HEK293 (cell line): ENCODE data around the gene A1CF.

Source experiments
- CTCF ChIA-PET: fragments of 350-600 bp; formaldehyde crosslinking; extraction: SDS; loops from one replicate; lab custom pipeline; 2021; ENCODE audit warnings: antibody characterized with exemption; lab: Yijun Ruan, JAX
- POLR2A ChIA-PET: fragments of 300-600 bp; formaldehyde crosslinking; extraction: SDS; loops from one replicate; lab custom pipeline; 2020; ENCODE audit warnings: antibody characterized with exemption, inconsistent platforms; lab: Yijun Ruan, JAX
- H3K27ac ChIP-seq: fragments of 200-500 bp; sonication (Bioruptor generic); 2 replicates; pipeline ENCODE4 v1.5.1; 2014; ENCODE audit warnings: low read depth, low read length, control low read depth, inconsistent platforms; ENCODE audit errors: extremely low read depth
- H3K36me3 ChIP-seq, 2 experiments: fragments of 200-500 bp in 1 of 2; sonication (Bioruptor generic) in 1 of 2; 1 replicate in 1 of 2; 2 replicates in 1 of 2; pipeline ENCODE4 v1.5.1; 2014 to 2017; ENCODE audit warnings: inconsistent platforms in 2 of 2, low read length in 2 of 2; ENCODE audit not compliant: control insufficient read depth in 2 of 2, insufficient read depth in 1 of 2
- H3K4me1 ChIP-seq: fragments of 200-500 bp; sonication (Bioruptor generic); 2 replicates; pipeline ENCODE4 v1.5.1; 2014; ENCODE audit warnings: mild to moderate bottlenecking, low read length, inconsistent platforms; ENCODE audit not compliant: control insufficient read depth, insufficient read depth
- H3K4me3 ChIP-seq: 2 replicates; pipeline ENCODE4 v1.5.1; 2011; ENCODE audit warnings: low read depth, mild to moderate bottlenecking, control low read depth, low read length, moderate library complexity
- H3K9me3 ChIP-seq: fragments of 200-500 bp; sonication (Bioruptor generic); 2 replicates; pipeline ENCODE4 v1.5.1; 2014; ENCODE audit warnings: low read depth, low read length, inconsistent platforms; ENCODE audit not compliant: control insufficient read depth, insufficient read depth
- MEIS1 ChIP-seq: sonication (generic); formaldehyde crosslinking; IDR thresholded peaks from 2 replicates; pipeline ENCODE4 v1.8.1; 2022; ENCODE audit warnings: missing genetic modification reagents, mild to moderate bottlenecking, borderline replicate concordance
- SCRT2 ChIP-seq: fragments of 450-650 bp; formaldehyde crosslinking; IDR thresholded peaks from 2 replicates; pipeline ENCODE4 v1.5.1; 2016; ENCODE audit warnings: missing biosample characterization, missing genetic modification characterization
- TRIM28 ChIP-seq: IDR thresholded peaks from 2 replicates; pipeline ENCODE4 v1.6.1; 2011; ENCODE audit warnings: low read length, control low read depth, borderline replicate concordance
- ZBTB21 ChIP-seq: fragments of 450-650 bp; formaldehyde crosslinking; IDR thresholded peaks from 2 replicates; pipeline ENCODE4 v1.5.1; 2017; ENCODE audit warnings: missing biosample characterization, missing genetic modification characterization
- ZFP3 ChIP-seq: fragments of 450-650 bp; formaldehyde crosslinking; IDR thresholded peaks from 2 replicates; pipeline ENCODE4 v1.5.1; 2016; ENCODE audit warnings: low read depth, missing biosample characterization, missing genetic modification characterization
- ZIC2 ChIP-seq: fragments of 450-650 bp; formaldehyde crosslinking; IDR thresholded peaks from 2 replicates; pipeline ENCODE4 v1.5.1; 2016; ENCODE audit warnings: missing biosample characterization, missing genetic modification characterization
- ZNF132 ChIP-seq: fragments of 450-650 bp; formaldehyde crosslinking; IDR thresholded peaks from 2 replicates; pipeline ENCODE4 v1.5.1; 2017; ENCODE audit warnings: missing biosample characterization, missing genetic modification characterization, borderline replicate concordance
- ZNF133 ChIP-seq: fragments of 450-650 bp; formaldehyde crosslinking; IDR thresholded peaks from 2 replicates; pipeline ENCODE4 v1.5.1; 2016; ENCODE audit warnings: missing biosample characterization, missing genetic modification characterization
- ZNF19 ChIP-seq: fragments of 450-650 bp; formaldehyde crosslinking; IDR thresholded peaks from 2 replicates; pipeline ENCODE4; 2016; ENCODE audit warnings: missing biosample characterization, missing genetic modification characterization, low read depth
- ZNF239 ChIP-seq: fragments of 450-650 bp; formaldehyde crosslinking; IDR thresholded peaks from 2 replicates; pipeline ENCODE4 v1.5.1; 2016; ENCODE audit warnings: missing biosample characterization, missing genetic modification characterization
- ZNF350 ChIP-seq: fragments of 450-650 bp; formaldehyde crosslinking; IDR thresholded peaks from 2 replicates; pipeline ENCODE4 v1.5.0; 2017; ENCODE audit warnings: missing biosample characterization, mild to moderate bottlenecking, missing genetic modification characterization
- ZNF394 ChIP-seq: fragments of 450-650 bp; formaldehyde crosslinking; IDR thresholded peaks from 2 replicates; pipeline ENCODE4 v1.5.1; 2016; ENCODE audit warnings: missing biosample characterization, missing genetic modification characterization, mild to moderate bottlenecking, moderate library complexity, borderline replicate concordance
- ZNF426 ChIP-seq: fragments of 450-650 bp; formaldehyde crosslinking; IDR thresholded peaks from 2 replicates; pipeline ENCODE4 v1.5.1; 2017; ENCODE audit warnings: missing biosample characterization, missing genetic modification characterization, mild to moderate bottlenecking, inconsistent platforms, moderate library complexity
- ZNF48 ChIP-seq: fragments of 450-650 bp; formaldehyde crosslinking; IDR thresholded peaks from 2 replicates; pipeline ENCODE4 v1.5.1; 2016; ENCODE audit warnings: missing biosample characterization, missing genetic modification characterization
- ZNF571 ChIP-seq: fragments of 450-650 bp; formaldehyde crosslinking; IDR thresholded peaks from 2 replicates; pipeline ENCODE4 v1.5.0; 2017; ENCODE audit warnings: missing biosample characterization, missing genetic modification characterization
- ZNF600 ChIP-seq: fragments of 450-650 bp; formaldehyde crosslinking; IDR thresholded peaks from 2 replicates; pipeline ENCODE4 v1.5.1; 2016; ENCODE audit warnings: missing biosample characterization, missing genetic modification characterization
- ZNF621 ChIP-seq: fragments of 450-650 bp; formaldehyde crosslinking; IDR thresholded peaks from 2 replicates; pipeline ENCODE4 v1.5.1; 2017; ENCODE audit warnings: missing biosample characterization, missing genetic modification characterization
- ZNF623 ChIP-seq: fragments of 450-650 bp; formaldehyde crosslinking; IDR thresholded peaks from 2 replicates; pipeline ENCODE4 v1.5.1; 2016; ENCODE audit warnings: missing biosample characterization, missing genetic modification characterization
- ZNF664 ChIP-seq: fragments of 450-650 bp; formaldehyde crosslinking; IDR thresholded peaks from 2 replicates; pipeline ENCODE4 v1.5.1; 2016; ENCODE audit warnings: missing biosample characterization, missing genetic modification characterization
- ZNF837 ChIP-seq: fragments of 450-650 bp; formaldehyde crosslinking; IDR thresholded peaks from 2 replicates; pipeline ENCODE4 v1.5.1; 2016; ENCODE audit warnings: missing biosample characterization, missing genetic modification characterization
- TF ChIP-seq, protein P1 (sequence below): fragments of 450-650 bp; formaldehyde crosslinking; IDR thresholded peaks from 2 replicates; pipeline ENCODE4 v1.5.1; 2016; ENCODE audit warnings: missing biosample characterization, missing genetic modification characterization
- TF ChIP-seq, protein P2 (sequence below): fragments of 450-650 bp; formaldehyde crosslinking; IDR thresholded peaks from 2 replicates; pipeline ENCODE4 v1.5.1; 2016; ENCODE audit warnings: missing biosample characterization, missing genetic modification characterization
- TF ChIP-seq, protein P3 (sequence below): fragments of 450-650 bp; formaldehyde crosslinking; IDR thresholded peaks from 2 replicates; pipeline ENCODE4 v1.5.1; 2017; ENCODE audit warnings: missing biosample characterization, missing genetic modification characterization

The A1CF gene, protein sequence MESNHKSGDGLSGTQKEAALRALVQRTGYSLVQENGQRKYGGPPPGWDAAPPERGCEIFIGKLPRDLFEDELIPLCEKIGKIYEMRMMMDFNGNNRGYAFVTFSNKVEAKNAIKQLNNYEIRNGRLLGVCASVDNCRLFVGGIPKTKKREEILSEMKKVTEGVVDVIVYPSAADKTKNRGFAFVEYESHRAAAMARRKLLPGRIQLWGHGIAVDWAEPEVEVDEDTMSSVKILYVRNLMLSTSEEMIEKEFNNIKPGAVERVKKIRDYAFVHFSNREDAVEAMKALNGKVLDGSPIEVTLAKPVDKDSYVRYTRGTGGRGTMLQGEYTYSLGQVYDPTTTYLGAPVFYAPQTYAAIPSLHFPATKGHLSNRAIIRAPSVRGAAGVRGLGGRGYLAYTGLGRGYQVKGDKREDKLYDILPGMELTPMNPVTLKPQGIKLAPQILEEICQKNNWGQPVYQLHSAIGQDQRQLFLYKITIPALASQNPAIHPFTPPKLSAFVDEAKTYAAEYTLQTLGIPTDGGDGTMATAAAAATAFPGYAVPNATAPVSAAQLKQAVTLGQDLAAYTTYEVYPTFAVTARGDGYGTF

DNA sequence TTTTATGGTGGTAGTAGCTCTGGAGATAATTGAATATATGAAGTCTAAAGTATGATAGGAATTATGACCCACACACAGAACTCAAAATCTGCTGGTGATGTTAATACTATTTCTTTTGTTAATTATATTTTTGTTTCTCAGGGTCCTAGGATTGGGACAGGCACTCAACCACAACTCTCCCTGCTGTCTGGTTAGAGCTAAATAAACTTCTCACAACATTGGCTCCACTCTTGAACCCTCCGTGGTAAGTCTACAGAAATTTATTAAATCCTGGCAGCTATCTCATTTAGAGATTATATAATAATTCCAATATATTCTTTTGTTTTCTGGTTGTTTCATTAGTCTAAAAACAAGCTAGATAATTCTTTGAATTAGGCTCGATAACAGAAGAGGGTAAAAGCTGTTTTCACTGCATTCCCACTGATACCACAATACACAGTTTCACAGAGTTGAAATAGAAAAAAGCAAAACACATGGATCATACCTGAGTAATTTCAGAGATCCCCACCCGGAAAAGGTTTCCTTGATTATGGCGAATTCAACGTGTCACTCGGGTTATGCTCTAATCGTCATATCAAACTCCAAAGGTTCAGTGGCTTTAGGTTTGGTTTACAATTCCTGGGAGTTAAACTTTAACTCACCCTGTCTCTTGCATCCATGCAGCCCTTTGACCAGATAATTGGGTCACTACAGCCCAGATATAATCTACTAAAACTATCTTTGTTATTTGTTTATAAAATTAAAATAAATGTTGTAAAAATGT lies at the start of gene A1CF:
TSS of gene A1CF (minus strand) at position 531 of the 763 bp plus-strand sequence. CDS start 25,687 bp downstream, outside the sequence.
- Histone ChIP-seq H3K27ac (no peak within 1 kb of the TSS), H3K9me3 (no peaks in the 10 kb centered on the region), H3K4me3 (no peak within 1 kb of the TSS), H3K36me3 (no peaks in the 10 kb centered on the region), H3K4me1 (peaks cover 3% of the 10 kb centered on the region; the same call in 1 of the 2 replicates)
- ChIA-PET POLR2A (no interaction called here), CTCF (interaction anchor here (0.7 to 1.0 kb wide), 3 partner anchors 28 to 1488 kb away, joined by 3 read pairs; no protein-coding TSS in a partner anchor)
- TF ChIP-seq, protein P1, sequence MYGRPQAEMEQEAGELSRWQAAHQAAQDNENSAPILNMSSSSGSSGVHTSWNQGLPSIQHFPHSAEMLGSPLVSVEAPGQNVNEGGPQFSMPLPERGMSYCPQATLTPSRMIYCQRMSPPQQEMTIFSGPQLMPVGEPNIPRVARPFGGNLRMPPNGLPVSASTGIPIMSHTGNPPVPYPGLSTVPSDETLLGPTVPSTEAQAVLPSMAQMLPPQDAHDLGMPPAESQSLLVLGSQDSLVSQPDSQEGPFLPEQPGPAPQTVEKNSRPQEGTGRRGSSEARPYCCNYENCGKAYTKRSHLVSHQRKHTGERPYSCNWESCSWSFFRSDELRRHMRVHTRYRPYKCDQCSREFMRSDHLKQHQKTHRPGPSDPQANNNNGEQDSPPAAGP = no peak
- TF ChIP-seq ZNF19 (tag by site-specific recombination) (no peak), ZNF48 (tag by site-specific recombination) (no peak), ZNF394 (tag by site-specific recombination) (no peak), ZFP3 (tag by site-specific recombination) (no peak), TRIM28 (no peak), MEIS1 (CRISPR knock-in tag) (no peak), ZNF571 (tag by site-specific recombination) (no peak), ZNF837 (no peak), ZNF623 (tag by site-specific recombination) (no peak)

DNA sequence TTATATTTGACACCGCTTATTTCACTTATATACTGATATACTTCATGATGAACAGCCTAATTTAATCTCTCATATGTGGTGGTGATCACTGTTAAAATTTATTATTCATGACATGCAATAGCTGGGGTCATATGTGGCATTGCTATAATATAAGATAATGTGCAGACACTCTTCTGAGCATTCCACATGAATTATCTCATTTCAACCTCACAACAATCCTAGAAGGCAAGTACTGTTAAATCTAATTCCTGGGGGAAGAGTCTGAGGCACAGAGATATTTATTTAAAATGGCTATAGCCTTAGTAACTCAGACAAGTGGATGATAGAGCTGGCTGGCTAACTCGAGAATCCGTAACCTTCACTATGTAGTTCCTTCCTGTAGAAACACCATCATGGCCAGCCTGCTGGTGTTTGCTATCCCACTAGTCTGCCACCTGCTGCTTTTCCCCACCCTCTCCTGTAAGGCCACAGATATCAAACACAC lies 46.6 kb upstream of the A1CF start:
- H3K27ac ChIP-seq = no peak overlapping the region
- no peaks in the 10 kb centered on the region for H3K4me1 ChIP-seq
- ChIA-PET CTCF (no interaction called here), POLR2A (no interaction called here)
- TF ChIP-seq SCRT2 (tag by site-specific recombination) = peak; percentile 49; the same call in 1 of the 2 replicates
- no peak for TF ChIP-seq ZNF239
- no peak for TF ChIP-seq ZNF132 (tag by site-specific recombination)
- TF ChIP-seq ZNF133 (tag by site-specific recombination) = no peak
- TF ChIP-seq, protein P2, sequence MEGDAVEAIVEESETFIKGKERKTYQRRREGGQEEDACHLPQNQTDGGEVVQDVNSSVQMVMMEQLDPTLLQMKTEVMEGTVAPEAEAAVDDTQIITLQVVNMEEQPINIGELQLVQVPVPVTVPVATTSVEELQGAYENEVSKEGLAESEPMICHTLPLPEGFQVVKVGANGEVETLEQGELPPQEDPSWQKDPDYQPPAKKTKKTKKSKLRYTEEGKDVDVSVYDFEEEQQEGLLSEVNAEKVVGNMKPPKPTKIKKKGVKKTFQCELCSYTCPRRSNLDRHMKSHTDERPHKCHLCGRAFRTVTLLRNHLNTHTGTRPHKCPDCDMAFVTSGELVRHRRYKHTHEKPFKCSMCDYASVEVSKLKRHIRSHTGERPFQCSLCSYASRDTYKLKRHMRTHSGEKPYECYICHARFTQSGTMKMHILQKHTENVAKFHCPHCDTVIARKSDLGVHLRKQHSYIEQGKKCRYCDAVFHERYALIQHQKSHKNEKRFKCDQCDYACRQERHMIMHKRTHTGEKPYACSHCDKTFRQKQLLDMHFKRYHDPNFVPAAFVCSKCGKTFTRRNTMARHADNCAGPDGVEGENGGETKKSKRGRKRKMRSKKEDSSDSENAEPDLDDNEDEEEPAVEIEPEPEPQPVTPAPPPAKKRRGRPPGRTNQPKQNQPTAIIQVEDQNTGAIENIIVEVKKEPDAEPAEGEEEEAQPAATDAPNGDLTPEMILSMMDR (tag by site-specific recombination) = peak; percentile 26; the same call in 1 of the 2 replicates
- TF ChIP-seq, protein P3, sequence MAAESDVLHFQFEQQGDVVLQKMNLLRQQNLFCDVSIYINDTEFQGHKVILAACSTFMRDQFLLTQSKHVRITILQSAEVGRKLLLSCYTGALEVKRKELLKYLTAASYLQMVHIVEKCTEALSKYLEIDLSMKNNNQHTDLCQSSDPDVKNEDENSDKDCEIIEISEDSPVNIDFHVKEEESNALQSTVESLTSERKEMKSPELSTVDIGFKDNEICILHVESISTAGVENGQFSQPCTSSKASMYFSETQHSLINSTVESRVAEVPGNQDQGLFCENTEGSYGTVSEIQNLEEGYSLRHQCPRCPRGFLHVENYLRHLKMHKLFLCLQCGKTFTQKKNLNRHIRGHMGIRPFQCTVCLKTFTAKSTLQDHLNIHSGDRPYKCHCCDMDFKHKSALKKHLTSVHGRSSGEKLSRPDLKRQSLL (tag by site-specific recombination) = peak; percentile 69
- TF ChIP-seq ZNF600 (tag by site-specific recombination) = 0 out of 2 replicates have a peak, but pooled peaks have one; percentile 20
- no peak for TF ChIP-seq ZNF350 (tag by site-specific recombination)
- no peak for TF ChIP-seq ZNF426 (tag by site-specific recombination)
- no peak for TF ChIP-seq ZIC2 (tag by site-specific recombination)
- TF ChIP-seq ZNF664 (tag by site-specific recombination) = no peak
- no peak for TF ChIP-seq ZNF621 (tag by site-specific recombination)
- TF ChIP-seq ZBTB21 (tag by site-specific recombination) = no peak
- no peaks in the 10 kb centered on the region for H3K9me3 ChIP-seq
- no peak overlapping the region for H3K4me3 ChIP-seq
- H3K36me3 ChIP-seq = no peaks in the 10 kb centered on the region
